ENCODE data around the gene CENPF. TPM values are rescaled to one million over a fixed set of nuclear protein-coding genes. Genes with fewer than 3 reads are reported as not detected.

The CENPF gene
- total RNA-seq, 4 donors from 2014 or later = 5.0 to 7.8 (median 5.9) TPM

DNA sequence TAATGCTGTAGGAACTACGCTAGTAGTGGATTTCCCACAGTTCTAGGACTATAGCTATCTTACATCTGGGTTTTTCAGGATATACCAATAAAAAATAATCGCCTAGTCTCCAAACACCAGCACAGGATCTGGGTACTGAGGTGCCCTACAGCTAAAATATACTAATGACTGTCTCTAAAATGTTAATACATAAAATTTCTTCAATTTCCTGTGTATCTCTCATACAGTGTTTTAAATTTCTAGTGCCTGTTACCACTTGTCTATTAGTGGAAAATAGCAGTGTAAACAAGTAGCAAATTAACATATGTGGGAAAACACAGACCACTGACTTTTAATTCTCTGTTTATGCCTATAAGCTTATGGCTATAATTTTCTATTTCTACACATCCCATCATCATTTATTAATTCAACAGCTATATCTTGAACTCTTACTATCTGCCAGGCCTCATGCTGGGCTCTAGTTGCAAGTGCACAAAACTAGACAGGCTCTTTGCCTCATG lies 35.5 kb upstream of the CENPF start:
- 70% methylated on average over 2 of the region's 2 CpGs for WGBS

DNA sequence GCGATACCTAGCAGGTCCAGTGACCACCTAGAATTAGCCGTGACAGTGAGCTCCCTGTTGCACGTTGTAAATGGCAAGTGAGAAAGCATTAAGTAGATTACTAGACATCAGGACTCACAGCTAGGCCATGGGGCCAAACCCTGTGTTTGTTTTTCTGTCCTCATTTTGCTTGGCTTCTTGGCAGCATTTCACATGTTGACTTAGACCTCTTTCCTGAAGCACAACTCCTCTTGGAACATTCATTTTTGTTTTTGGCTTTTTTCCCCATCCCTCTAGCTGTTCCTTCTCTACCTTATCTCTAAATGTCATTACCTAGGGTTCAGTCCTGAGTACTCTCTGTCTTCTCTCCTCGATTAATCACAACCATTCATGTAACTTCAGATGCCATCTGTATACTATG lies 34.7 kb upstream of the CENPF start:
- H3K9me3 ChIP-seq = no peaks in the 10 kb centered on the region
- peaks cover 25% of the 10 kb centered on the region for H3K4me1 ChIP-seq
- TF ChIP-seq, protein P1, sequence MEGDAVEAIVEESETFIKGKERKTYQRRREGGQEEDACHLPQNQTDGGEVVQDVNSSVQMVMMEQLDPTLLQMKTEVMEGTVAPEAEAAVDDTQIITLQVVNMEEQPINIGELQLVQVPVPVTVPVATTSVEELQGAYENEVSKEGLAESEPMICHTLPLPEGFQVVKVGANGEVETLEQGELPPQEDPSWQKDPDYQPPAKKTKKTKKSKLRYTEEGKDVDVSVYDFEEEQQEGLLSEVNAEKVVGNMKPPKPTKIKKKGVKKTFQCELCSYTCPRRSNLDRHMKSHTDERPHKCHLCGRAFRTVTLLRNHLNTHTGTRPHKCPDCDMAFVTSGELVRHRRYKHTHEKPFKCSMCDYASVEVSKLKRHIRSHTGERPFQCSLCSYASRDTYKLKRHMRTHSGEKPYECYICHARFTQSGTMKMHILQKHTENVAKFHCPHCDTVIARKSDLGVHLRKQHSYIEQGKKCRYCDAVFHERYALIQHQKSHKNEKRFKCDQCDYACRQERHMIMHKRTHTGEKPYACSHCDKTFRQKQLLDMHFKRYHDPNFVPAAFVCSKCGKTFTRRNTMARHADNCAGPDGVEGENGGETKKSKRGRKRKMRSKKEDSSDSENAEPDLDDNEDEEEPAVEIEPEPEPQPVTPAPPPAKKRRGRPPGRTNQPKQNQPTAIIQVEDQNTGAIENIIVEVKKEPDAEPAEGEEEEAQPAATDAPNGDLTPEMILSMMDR (IDR thresholded peaks at IDR 0.05) = no peak
- no peak for TF ChIP-seq POLR2A (IDR thresholded peaks at IDR 0.05)
- TF ChIP-seq POLR2AphosphoS5 (IDR thresholded peaks at IDR 0.05) = no peak
- WGBS = 76% methylated on average over 4 of the region's 4 CpGs
- H3K4me3 ChIP-seq = no peak overlapping the region
- H3K36me3 ChIP-seq = no peaks in the 10 kb centered on the region
- no peak for DNase-seq (ENCODE audit: low spot score in 2 of 2)
- H3K27me3 ChIP-seq = no peaks in the 10 kb centered on the region
- H3K27ac ChIP-seq = no peak overlapping the region

More for the DNA sequence above, 35.5 kb upstream of the CENPF start:
- no peak overlapping the region for H3K4me3 ChIP-seq
- H3K4me1 ChIP-seq = peaks cover 17% of the 10 kb centered on the region
- H3K27me3 ChIP-seq = no peaks in the 10 kb centered on the region
- no peak overlapping the region for H3K27ac ChIP-seq
- H3K36me3 ChIP-seq = no peaks in the 10 kb centered on the region
- TF ChIP-seq EP300 (IDR thresholded peaks at IDR 0.05) (no peak), POLR2A (IDR thresholded peaks at IDR 0.05) (no peak), POLR2AphosphoS5 (IDR thresholded peaks at IDR 0.05) (no peak)
- TF ChIP-seq, protein P1 (IDR thresholded peaks at IDR 0.05) = no peak
- DNase-seq (ENCODE audit: low spot score in 2 of 2) = no peak
- no peaks in the 10 kb centered on the region for H3K9me3 ChIP-seq

DNA sequence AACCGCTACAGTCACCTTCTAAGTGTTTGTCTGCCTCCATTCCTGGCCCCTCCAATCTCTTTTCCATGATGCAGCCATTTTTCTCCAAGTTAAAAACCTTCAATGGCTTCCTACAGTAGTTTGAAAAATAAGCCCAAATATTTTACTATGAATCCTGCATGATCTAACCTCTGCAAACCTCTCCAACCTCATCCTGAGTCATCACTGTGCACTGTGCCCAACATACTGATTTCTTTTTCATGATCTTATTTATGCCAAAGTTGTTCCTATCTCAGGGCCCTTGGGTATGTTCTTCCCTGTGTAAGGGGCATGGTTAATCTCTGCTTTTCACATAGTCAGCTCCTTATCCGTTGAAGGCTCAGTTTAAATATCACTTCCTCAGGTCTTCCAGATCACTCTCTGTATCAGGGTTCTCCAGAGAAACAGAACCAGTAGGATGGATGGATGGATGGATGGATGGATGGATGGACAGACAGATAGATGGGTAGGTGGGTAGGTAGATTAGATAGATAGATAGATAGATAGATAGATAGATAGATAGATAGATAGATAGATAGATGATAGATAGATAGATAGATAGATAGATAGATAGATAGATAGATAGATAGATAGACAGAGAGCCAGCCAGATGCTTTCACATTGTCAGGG lies 33.5 kb upstream of the CENPF start:
- no peak overlapping the region for H3K27ac ChIP-seq
- WGBS = 75% methylated on average over 2 of the region's 2 CpGs
- no peak for TF ChIP-seq EP300 (IDR thresholded peaks at IDR 0.05)
- TF ChIP-seq, protein P1 (IDR thresholded peaks at IDR 0.05) = no peak
- TF ChIP-seq POLR2AphosphoS5 (IDR thresholded peaks at IDR 0.05) = no peak
- no peak for TF ChIP-seq POLR2A (IDR thresholded peaks at IDR 0.05)
- no peaks in the 10 kb centered on the region for H3K9me3 ChIP-seq
- H3K4me3 ChIP-seq = no peak overlapping the region
- H3K36me3 ChIP-seq = no peaks in the 10 kb centered on the region
- DNase-seq (ENCODE audit: low spot score in 2 of 2) = no peak
- H3K27me3 ChIP-seq = no peaks in the 10 kb centered on the region
- peaks cover 36% of the 10 kb centered on the region for H3K4me1 ChIP-seq

DNA sequence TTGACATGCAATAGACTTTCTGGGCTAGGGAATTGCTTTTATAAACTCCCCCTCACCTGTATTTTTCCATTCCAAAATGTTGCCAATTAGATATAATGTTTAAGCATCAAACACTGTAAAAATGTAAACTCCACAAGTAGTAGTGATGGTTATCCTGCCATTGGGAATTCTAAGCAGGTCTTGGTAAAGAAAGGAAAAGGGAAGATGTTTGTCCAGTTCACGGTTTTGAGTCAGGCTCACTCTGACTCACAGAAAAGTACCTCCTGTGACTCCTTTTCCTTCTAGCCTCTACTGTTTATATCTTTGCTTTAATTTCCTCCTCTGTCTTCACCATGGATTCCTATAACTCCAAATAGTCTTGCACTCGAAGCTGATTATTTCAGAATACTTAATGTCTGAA lies 32.6 kb upstream of the CENPF start:
- WGBS = 52% methylated on average over 2 of the region's 2 CpGs
- no peak for TF ChIP-seq EP300 (IDR thresholded peaks at IDR 0.05)
- TF ChIP-seq POLR2AphosphoS5 (IDR thresholded peaks at IDR 0.05) = no peak
- TF ChIP-seq, protein P1 (IDR thresholded peaks at IDR 0.05) = no peak
- TF ChIP-seq POLR2A (IDR thresholded peaks at IDR 0.05) = no peak

DNA sequence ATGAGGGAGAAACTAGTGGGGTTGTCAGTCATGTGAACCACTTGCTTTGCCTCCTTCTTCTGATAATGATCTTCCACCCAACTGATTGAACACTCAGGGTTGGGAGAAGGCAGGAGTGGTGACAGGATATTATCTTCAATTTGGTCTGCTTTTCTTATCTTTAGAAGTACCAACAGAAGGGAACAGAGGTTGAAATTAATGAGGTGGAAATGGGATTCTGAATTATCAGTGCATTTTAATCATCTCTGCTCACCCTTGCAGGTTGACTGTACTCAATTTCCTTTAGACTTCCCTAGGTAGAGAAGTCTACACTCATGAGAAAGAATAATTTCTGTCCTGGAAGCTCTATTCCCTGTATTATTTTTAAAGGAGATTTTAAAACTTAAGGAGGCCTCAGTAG lies 31.7 kb upstream of the CENPF start:
- no peak for DNase-seq (ENCODE audit: low spot score in 2 of 2)
- H3K27ac ChIP-seq = no peak overlapping the region
- H3K27me3 ChIP-seq = no peaks in the 10 kb centered on the region
- TF ChIP-seq POLR2A (IDR thresholded peaks at IDR 0.05) (no peak), EP300 (IDR thresholded peaks at IDR 0.05) (no peak), POLR2AphosphoS5 (IDR thresholded peaks at IDR 0.05) (no peak)
- TF ChIP-seq, protein P1 (IDR thresholded peaks at IDR 0.05) = no peak
- no peak overlapping the region for H3K4me3 ChIP-seq
- H3K4me1 ChIP-seq = peaks cover 44% of the 10 kb centered on the region
- no peaks in the 10 kb centered on the region for H3K36me3 ChIP-seq
- H3K9me3 ChIP-seq = no peaks in the 10 kb centered on the region

More for the DNA sequence above, 32.6 kb upstream of the CENPF start:
- DNase-seq (ENCODE audit: low spot score in 2 of 2) = no peak
- Histone ChIP-seq H3K36me3 (no peaks in the 10 kb centered on the region), H3K4me3 (no peak overlapping the region), H3K9me3 (no peaks in the 10 kb centered on the region), H3K27me3 (no peaks in the 10 kb centered on the region), H3K4me1 (peaks cover 44% of the 10 kb centered on the region), H3K27ac (no peak overlapping the region)

All from suprapubic skin (tissue), 4 donors.